ENCODE results near the gene PLCB2. TPM values are rescaled to one million over a fixed set of nuclear protein-coding genes. Genes with fewer than 3 reads are reported as not detected.

The PLCB2 gene
- polyA plus RNA-seq, 1 of the 3 experiments (the other 2 are of a cell fraction), result 0.15 TPM

- Histone ChIP-seq H3K27me3 (ENCODE audit: insufficient read depth) (peaks cover 21% of the 10 kb centered on the region), H3K4me3 (ENCODE audit: low read depth in 2 of 2, low read length in 1 of 2) (peak overlapping the region; percentile 35 to 41)
- POLR2A ChIA-PET, result interaction anchor here (0.6 to 0.7 kb wide), 2 partner anchors 15 to 33 kb away, joined by 3 to 5 read pairs; no protein-coding TSS in a partner anchor
These were observed 55.1 kb downstream of the PLCB2 start for GRCh38 chr15:40252438-40253166.

GRCh38 chr15:40252141-40252437, 55.6 kb downstream of the PLCB2 start:
- ChIA-PET POLR2A (interaction anchor here (0.6 kb wide), 1 partner anchor 16 kb away, joined by 5 read pairs; no protein-coding TSS in a partner anchor), CTCF (interaction anchor here (0.9 to 34.5 kb wide), 3 partner anchors 14 to 34 kb away, joined by 3 to 720 read pairs (median 5); partner anchors contain the start of gene PAK6)
- no peak overlapping the region for H3K4me3 ChIP-seq (ENCODE audit: low read depth in 2 of 2, low read length in 1 of 2)
- no peaks in the 10 kb centered on the region for H3K79me2 ChIP-seq (ENCODE audit: insufficient read depth)
- no peak overlapping the region for H3K4me2 ChIP-seq
- peaks cover 13% of the 10 kb centered on the region for H4K20me1 ChIP-seq (ENCODE audit: insufficient read depth)
- DNase-seq, result no peak
- peaks cover 13 to 35% of the 10 kb centered on the region in 2 experiments for H3K4me1 ChIP-seq (ENCODE audit: control insufficient read depth in 1 of 2, insufficient read depth in 2 of 2, low read depth in 1 of 2, low read length in 1 of 2)
- no peak for TF ChIP-seq TEAD4 (IDR thresholded peaks at IDR 0.05; ENCODE audit: borderline replicate concordance, insufficient read depth)
- TF ChIP-seq JUND (IDR thresholded peaks at IDR 0.05), result no peak
- no peak for TF ChIP-seq USF1 (IDR thresholded peaks at IDR 0.05; ENCODE audit: borderline replicate concordance, low read depth)
- no peak overlapping the region for H3K27ac ChIP-seq (ENCODE audit: low read depth in 2 of 2, low read length in 1 of 2)
- H3K9me2 ChIP-seq, result no peaks in the 10 kb centered on the region
- WGBS (ENCODE audit: low lambda C conversion rate), result 97% methylated on average over 18 of the region's 27 CpGs
- H3K36me3 ChIP-seq (replicated peaks in 1 of 2; ENCODE audit: control insufficient read depth in 1 of 2, insufficient read depth in 2 of 2, low read length in 1 of 2), result no peaks in the 10 kb centered on the region
- no peak overlapping the region for H2AFZ ChIP-seq (ENCODE audit: low read depth)
- H3K9me3 ChIP-seq, result no peaks in the 10 kb centered on the region
- H3K27me3 ChIP-seq (ENCODE audit: insufficient read depth), result peaks cover 21% of the 10 kb centered on the region
- H3F3A ChIP-seq (replicated peaks; ENCODE audit: insufficient read depth), result peaks cover 22% of the 10 kb centered on the region
- H3K9ac ChIP-seq, result no peak overlapping the region

More at GRCh38 chr15:40252438-40253166, 55.1 kb downstream of the PLCB2 start:
- H3K36me3 ChIP-seq (replicated peaks in 1 of 2; ENCODE audit: control insufficient read depth in 1 of 2, insufficient read depth in 2 of 2, low read length in 1 of 2), result no peaks in the 10 kb centered on the region
- no peaks in the 10 kb centered on the region for H3K79me2 ChIP-seq (ENCODE audit: insufficient read depth)
- peaks cover 13% of the 10 kb centered on the region for H4K20me1 ChIP-seq (ENCODE audit: insufficient read depth)
- H3K27ac ChIP-seq (ENCODE audit: low read depth in 2 of 2, low read length in 1 of 2), result no peak overlapping the region
- H3F3A ChIP-seq (replicated peaks; ENCODE audit: insufficient read depth), result peaks cover 22% of the 10 kb centered on the region
- no peak overlapping the region for H2AFZ ChIP-seq (ENCODE audit: low read depth)
- H3K4me2 ChIP-seq, result peak overlapping the region; percentile 81
- CTCF ChIA-PET, result interaction anchor here (0.9 to 34.5 kb wide), 4 partner anchors 14 to 92 kb away, joined by 3 to 720 read pairs (median 4); partner anchors contain the start of gene PAK6
- H3K9ac ChIP-seq, result no peak overlapping the region
- TF ChIP-seq EP300 (IDR thresholded peaks at IDR 0.05; ENCODE audit: borderline replicate concordance in 1 of 2, low read depth in 1 of 2, low read length in 1 of 2) (no peak), GABPA (IDR thresholded peaks at IDR 0.05; ENCODE audit: low read depth) (no peak), FOXM1 (IDR thresholded peaks at IDR 0.05; ENCODE audit: low read depth) (no peak), RCOR1 (IDR thresholded peaks at IDR 0.05; ENCODE audit: low read length) (no peak), MAX (IDR thresholded peaks at IDR 0.05; ENCODE audit: low read depth) (no peak), CHD2 (IDR thresholded peaks at IDR 0.05; ENCODE audit: low read length, partially characterized antibody) (no peak), CTCF (IDR thresholded peaks at IDR 0.05) (no peak), SIN3A (IDR thresholded peaks at IDR 0.05; ENCODE audit: borderline replicate concordance, low read depth, low read length) (no peak), PBX3 (IDR thresholded peaks at IDR 0.05) (no peak), MXI1 (IDR thresholded peaks at IDR 0.05; ENCODE audit: low read depth, low read length) (no peak)
- DNase-seq, result peak; percentile 87
- H3K4me1 ChIP-seq (ENCODE audit: control insufficient read depth in 1 of 2, insufficient read depth in 2 of 2, low read depth in 1 of 2, low read length in 1 of 2), result peaks cover 13 to 35% of the 10 kb centered on the region in 2 experiments
- H3K9me3 ChIP-seq, result no peaks in the 10 kb centered on the region
- H3K9me2 ChIP-seq, result no peaks in the 10 kb centered on the region
- 71% methylated on average over 33 of the region's 82 CpGs for WGBS (ENCODE audit: low lambda C conversion rate)

Data from SK-N-SH (cell line).